ENCODE data around the gene C2CD2.
"Not testable (repeated sequence)": the region's sequence is repeated elsewhere in the genome, so short reads cannot be mapped to it uniquely, and the experiment has no call there.

C2CD2 gene

GRCh38 chr21:41973861-41974751 lies 20.3 kb upstream of the C2CD2 start:
- peak; percentile 21 for DNase-seq

GRCh38 chr21:41973427-41973831 lies 19.6 kb upstream of the C2CD2 start:
- no peak for DNase-seq

GRCh38 chr21:41972511-41973205 lies 18.8 kb upstream of the C2CD2 start:
- no peak for DNase-seq

- DNase-seq: no peak
Observed at GRCh38 chr21:41971891-41972290, 18.1 kb upstream of the C2CD2 start.

DNA sequence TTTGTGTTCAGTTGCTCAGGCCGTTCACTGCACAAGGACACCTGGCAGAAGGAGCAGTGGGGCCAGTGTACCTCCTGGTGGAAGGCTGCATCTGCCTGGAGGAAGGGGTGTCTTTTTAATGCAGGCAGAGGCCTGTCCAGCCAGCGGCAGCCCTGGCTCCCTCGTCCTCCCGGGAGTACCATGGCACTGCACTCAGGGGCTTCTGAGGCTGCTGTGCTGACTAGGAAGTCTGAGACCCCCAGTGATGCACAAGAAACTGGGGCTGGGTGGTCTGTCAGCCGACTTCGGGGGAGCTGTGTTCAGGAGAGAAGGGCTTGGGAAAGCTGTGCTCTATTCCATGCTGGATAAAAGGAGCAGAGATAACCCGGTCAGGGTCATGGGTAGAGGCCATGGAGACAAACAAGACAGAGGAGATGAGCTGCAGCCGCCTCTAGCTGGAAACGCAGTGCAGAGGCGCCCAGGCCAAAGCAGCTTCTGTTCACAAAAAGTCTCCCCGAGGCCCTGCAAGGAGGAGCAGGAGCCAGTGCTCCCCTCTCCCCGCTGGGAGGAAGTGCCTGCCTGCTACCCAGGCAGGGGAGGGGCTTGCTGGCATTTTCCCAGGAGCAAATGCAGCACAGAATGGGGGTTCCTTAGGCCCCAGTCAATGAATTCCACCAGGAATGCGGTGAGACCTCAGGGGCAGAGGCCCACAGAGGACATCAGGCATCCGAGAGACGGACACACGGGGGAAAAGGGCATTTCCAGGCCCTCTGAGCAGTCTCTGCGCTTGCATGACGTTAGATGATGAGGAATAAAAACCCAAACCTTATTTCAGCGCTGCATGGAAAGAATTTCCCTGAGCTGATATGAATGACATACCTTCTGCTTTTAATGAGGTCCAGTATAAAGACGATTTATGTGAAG lies 17.2 kb upstream of the C2CD2 start:
- DNase-seq: no peak

GRCh38 chr21:41970106-41970391 lies 16.2 kb upstream of the C2CD2 start:
- no peak for DNase-seq

DNA sequence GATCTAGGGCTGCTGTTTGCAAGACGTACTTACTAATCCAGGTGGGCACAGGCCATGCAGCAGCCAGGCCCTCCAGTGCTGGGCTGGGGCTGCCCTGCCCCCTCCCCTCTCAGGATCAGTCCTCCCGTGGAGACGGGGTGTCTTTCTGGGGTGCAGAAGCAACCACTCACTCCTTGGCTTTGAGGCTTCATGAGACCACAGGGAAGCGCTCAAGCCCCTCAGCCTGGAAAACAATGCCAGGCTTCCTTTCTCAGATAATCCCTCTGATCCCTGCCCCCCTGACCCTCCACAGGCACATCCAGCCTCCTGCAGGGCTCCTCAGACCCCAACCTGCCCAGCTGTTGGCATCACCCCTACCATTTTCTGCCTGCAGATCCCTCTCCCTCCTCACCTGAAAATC lies 13.9 kb upstream of the C2CD2 start:
- DNase-seq: no peak

- DNase-seq: no peak
Observed at GRCh38 chr21:41966872-41967621, 13.2 kb upstream of the C2CD2 start.

GRCh38 chr21:41966041-41966833 lies 12.4 kb upstream of the C2CD2 start:
- no peak for DNase-seq

DNA sequence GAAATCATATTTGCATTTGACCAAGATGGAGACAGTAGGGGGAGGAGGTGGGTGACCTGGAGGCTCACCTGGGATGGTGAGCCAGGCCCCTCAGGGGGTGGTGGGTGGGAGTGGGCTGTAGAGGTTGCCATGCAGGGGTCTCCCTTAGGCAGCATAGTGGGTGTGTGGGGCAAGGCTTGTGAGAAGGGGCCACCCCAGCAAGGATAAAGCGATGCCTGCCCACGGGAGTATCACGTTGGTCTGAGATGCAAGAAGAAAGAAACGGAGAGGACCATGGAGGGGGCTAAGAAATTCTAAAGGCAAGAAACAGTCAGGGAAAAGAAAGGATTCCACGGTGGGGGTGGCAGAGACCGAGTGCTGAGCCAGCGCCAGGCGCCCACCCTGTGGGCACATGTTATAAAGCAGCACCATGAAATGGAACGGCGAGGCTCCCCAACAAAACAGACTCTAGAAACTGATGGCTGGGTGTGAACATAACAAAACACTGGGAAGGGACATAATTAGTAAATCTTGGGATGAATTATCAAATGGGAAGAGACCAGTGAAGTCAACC lies 11.7 kb upstream of the C2CD2 start:
- DNase-seq: no peak

DNA sequence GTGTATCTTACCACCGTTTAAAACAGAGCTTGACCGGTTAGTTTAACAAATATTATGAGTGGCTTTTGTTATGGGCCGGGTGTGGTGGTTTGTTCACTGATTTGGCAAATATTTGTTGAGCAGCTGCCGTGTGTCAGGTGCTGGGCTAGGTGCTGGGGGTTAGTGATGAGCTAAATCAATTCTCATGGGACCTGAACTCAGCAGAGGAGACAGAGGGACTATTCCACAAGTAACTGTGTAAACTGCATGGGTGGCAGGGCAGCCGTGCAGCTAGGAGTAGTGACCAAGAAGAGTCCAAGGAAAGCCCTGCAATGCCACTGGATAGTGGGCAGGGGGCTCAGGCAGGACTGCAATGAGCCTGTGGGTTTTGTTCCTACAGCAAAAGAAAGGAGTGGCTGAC lies 11.2 kb upstream of the C2CD2 start:
- DNase-seq: no peak

GRCh38 chr21:41964171-41964570 lies 10.4 kb upstream of the C2CD2 start:
- no peak for DNase-seq

- DNase-seq: no peak
Observed at GRCh38 chr21:41962425-41962966, 8.7 kb upstream of the C2CD2 start.

DNA sequence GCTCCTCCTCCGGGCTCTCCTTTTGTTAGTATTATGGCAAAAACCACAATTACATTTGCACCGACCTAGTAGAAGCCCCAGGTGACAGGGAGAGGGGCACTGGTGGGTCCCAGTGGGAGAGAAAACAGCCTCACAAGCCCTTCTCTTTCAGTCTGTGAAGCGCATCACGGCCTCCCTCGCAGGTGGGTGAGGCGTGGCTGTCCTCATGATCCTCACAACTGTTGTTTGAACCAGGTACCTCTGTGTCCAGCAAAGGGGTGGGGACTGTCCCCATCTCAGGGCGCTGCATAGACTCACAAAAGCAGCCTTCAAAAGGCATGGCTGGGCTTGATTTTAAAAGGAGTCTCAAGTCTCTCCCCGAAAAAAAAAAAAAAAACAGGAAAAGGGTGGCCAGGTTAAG lies 7.9 kb upstream of the C2CD2 start:
- DNase-seq: no peak

DNA sequence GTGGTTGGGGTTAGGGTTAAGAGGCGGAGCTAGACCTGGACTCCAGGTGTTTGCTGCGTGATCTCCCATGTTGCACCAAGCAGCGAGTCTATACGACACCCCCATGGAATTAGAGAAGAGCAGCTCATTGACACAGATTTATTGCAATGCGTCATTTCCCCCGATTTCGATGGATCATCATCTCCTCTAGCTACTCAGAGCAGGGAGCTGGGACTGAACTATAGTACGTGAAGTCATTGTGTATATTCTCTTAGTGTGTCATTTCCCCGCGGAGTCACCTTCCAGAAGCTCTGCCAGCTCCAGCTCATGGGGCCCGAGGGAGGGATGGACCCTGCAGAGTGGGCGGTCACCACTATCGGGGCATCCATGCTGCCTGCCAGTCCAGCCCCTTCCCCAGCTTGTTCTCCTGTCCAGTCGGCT lies 7.5 kb upstream of the C2CD2 start:
- no peak for DNase-seq

- DNase-seq: no peak
Observed at GRCh38 chr21:41960386-41960785, 6.6 kb upstream of the C2CD2 start.

- DNase-seq: not testable (repeated sequence)
Observed at GRCh38 chr21:41959697-41960096, 5.9 kb upstream of the C2CD2 start.

DNA sequence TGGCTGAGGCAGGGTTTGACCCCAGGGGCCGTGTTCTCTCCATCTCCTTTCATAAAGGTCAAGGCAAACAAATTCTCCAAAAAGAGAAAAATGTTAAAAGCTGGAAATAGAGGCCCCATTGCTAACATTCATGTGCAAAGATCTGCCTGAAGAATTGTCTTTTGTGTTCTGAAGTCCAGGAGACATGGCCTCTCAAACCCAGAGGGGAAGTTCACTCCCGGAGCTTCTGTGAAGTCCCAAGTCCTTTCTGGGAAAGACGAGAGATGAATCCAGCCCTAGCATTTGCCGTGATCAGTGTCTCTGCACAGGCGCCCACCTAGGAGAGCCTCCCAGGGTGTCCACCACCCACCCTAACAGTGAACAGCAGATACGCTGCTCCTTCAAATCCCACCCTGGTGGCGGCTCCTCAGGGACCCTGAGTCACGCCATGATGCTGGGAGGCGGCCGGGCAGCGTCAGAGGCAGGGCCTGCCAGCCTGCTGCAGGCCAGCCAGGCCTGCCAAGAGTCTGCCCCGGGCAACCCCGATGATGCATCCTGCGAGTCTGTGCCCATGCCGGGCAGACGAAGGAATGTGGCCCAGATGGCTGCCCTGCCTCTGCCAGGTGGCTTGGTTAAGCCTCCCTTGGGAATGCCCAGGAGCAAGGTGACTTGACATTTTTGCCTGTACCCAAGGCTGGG lies 5.2 kb upstream of the C2CD2 start:
- DNase-seq: no peak

DNA sequence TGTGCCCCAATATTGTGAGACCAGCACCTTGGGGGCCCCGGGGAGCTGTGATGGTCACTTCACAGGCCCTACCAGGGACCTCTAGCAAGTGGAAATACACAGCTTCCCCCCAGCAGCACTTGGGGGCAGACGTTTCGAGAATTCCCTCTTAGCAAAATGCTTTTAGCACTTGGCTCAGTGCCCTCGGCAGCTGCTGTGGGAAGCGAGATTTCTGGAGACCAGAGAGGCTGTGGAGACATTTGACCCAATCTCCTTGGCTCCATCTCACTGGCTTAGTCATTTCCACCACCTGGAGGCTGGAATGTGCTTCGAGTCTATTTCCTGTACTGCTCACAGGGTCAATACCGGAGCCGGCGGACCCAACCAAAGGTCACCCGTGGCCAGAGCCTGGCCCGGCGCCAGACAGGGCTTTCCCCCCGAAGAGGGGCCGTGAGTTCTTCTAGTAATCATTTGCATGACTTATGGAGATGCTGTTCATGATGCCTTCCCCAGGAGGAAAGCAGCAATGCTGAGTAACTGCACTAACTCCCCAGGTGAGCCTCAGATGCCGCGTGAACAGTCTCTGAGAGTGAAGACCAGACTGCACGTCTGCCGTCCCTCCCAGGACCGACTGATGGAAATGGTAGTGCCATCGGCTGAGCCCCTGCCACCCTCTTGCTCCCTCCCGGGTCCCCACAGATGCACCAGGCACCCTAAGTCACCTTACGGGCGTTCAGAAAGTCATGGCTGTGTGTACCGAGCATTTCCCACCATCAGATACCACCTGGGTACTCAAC lies 4.4 kb upstream of the C2CD2 start:
- no peak for DNase-seq
